HG02970 (cell line): ENCODE results near the gene G6PC2.
"Not testable (repeated sequence)": the region's sequence is repeated elsewhere in the genome, so short reads cannot be mapped to it uniquely, and the experiment has no call there.

Source experiments
- ATAC-seq: cut with Tn5 transposase; IDR thresholded peaks from one replicate; pipeline ENCODE4 v1.9.1; 2021; ENCODE audit warnings: mild to moderate bottlenecking, moderate library complexity, moderate number of reproducible peaks; ENCODE audit not compliant: unreplicated experiment, low FRiP score

Gene G6PC2

GRCh38 chr2:168903888-168904287, 2.8 kb downstream of the G6PC2 start:
- ATAC-seq, result no peak

- ATAC-seq, result no peak
Observed at GRCh38 chr2:168904358-168904757, 3.3 kb downstream of the G6PC2 start.

GRCh38 chr2:168907940-168908662, 7.0 kb downstream of the G6PC2 start:
- no peak for ATAC-seq

GRCh38 chr2:168910330-168910729, 9.2 kb downstream of the G6PC2 start:
- no peak for ATAC-seq

- no peak for ATAC-seq
Observed at GRCh38 chr2:168912466-168912865, 11.4 kb downstream of the G6PC2 start.

GRCh38 chr2:168912901-168913369, 11.8 kb downstream of the G6PC2 start:
- ATAC-seq, result no peak

- no peak for ATAC-seq
Observed at GRCh38 chr2:168913495-168913894, 12.4 kb downstream of the G6PC2 start.

- no peak for ATAC-seq
Observed at GRCh38 chr2:168915441-168916330, 14.6 kb downstream of the G6PC2 start.

GRCh38 chr2:168916331-168916675, 15.2 kb downstream of the G6PC2 start:
- ATAC-seq, result no peak

GRCh38 chr2:168920504-168921157, 19.5 kb downstream of the G6PC2 start:
- ATAC-seq, result no peak

- ATAC-seq, result no peak
Observed at GRCh38 chr2:168926621-168927386, 25.7 kb downstream of the G6PC2 start.

- ATAC-seq, result no peak
Observed at GRCh38 chr2:168928113-168928831, 27.2 kb downstream of the G6PC2 start.

GRCh38 chr2:168929031-168929430, 27.9 kb downstream of the G6PC2 start:
- no peak for ATAC-seq

GRCh38 chr2:168930242-168930641, 29.2 kb downstream of the G6PC2 start:
- ATAC-seq, result no peak

GRCh38 chr2:168932174-168932573, 31.1 kb downstream of the G6PC2 start:
- not testable (repeated sequence) for ATAC-seq

- ATAC-seq, result no peak
Observed at GRCh38 chr2:168934826-168935225, 33.7 kb downstream of the G6PC2 start.

- ATAC-seq, result no peak
Observed at GRCh38 chr2:168935810-168936581, 34.9 kb downstream of the G6PC2 start.

GRCh38 chr2:168939061-168939460, 38.0 kb downstream of the G6PC2 start:
- no peak for ATAC-seq

GRCh38 chr2:168939918-168940317, 38.8 kb downstream of the G6PC2 start:
- no peak for ATAC-seq
